ENCODE data around the gene SLC44A5. TPM values are rescaled to one million over a fixed set of nuclear protein-coding genes. Genes with fewer than 3 reads are reported as not detected.

The SLC44A5 gene
- total and polyA plus RNA-seq, 2 donors (not counting 1 experiment from before 2014, with no cell fraction given): 2.8 to 4.2 TPM

DNA sequence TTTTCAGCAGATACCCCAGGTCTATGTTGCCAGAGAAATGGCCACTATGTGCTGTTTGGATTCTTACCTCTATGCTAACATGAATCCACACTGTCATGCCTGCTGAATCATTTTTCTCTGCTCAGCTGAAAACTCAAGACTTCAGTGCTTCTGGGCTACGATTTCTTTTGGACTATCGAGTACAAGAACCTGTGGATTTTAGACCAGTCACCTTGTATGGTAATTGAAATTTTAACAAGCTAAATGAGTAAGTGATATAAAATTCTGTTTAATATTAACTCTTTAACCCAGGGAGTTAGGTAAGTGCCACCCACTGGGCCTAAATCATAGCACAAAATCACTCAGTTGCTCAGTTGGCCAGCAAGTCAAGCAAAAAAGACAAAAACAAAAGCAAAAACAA, 440.9 kb downstream of the SLC44A5 start:
- TF ChIP-seq EZH2 (IDR thresholded peaks at IDR 0.05; ENCODE audit: borderline replicate concordance, insufficient read depth, low read depth, low read length, poor library complexity, severe bottlenecking) (no peak), CTCF (IDR thresholded peaks at IDR 0.05) (no peak)
- no peaks in the 10 kb centered on the region for H4K20me1 ChIP-seq (ENCODE audit: control insufficient read depth, insufficient read depth, low read length, poor library complexity, severe bottlenecking)
- H3K4me2 ChIP-seq (replicated peaks; ENCODE audit: low read depth, low read length, poor library complexity, severe bottlenecking): no peak overlapping the region
- no peak for DNase-seq
- Mint-ChIP-seq H3K4me3 (no peak overlapping the region), H3K27me3 (no peaks in the 10 kb centered on the region), H3K9me3 (ENCODE audit: insufficient read depth) (no peaks in the 10 kb centered on the region), H3K4me1 (no peaks in the 10 kb centered on the region), H3K27ac (no peak overlapping the region)
- no peaks in the 10 kb centered on the region for H3K27me3 ChIP-seq (replicated peaks in 1 of 4; ENCODE audit: control extremely low read depth in 1 of 4, control insufficient read depth in 3 of 4, insufficient read depth in 4 of 4, low read length in 3 of 4)
- ChIA-PET CTCF (no interaction called here), POLR2A (no interaction called here)
- no peak overlapping the region for H2AFZ ChIP-seq (ENCODE audit: insufficient read depth, low read depth, low read length, poor library complexity, severe bottlenecking)
- no peaks in the 10 kb centered on the region for H3K4me1 ChIP-seq (ENCODE audit: control insufficient read depth in 2 of 2, insufficient read depth in 2 of 2, low read length in 2 of 2)
- ATAC-seq (ENCODE audit: low read depth): no peak
- no CpG with 5 or more reads among the region's 2 CpGs for WGBS (ENCODE audit: insufficient coverage)
- intact Hi-C loops (cut with micrococcal nuclease): no loop called here
- no peaks in the 10 kb centered on the region for H3K9me3 ChIP-seq (ENCODE audit: control extremely low read depth in 1 of 3, control insufficient read depth in 2 of 3, insufficient read depth in 1 of 3, low read length in 2 of 3)
- H3K36me3 ChIP-seq (replicated peaks in 1 of 2; ENCODE audit: control extremely low read depth in 1 of 2, control insufficient read depth in 1 of 2, extremely low read depth in 1 of 2, insufficient read depth in 2 of 2, low read length in 1 of 2): no peaks in the 10 kb centered on the region
- H3K9ac ChIP-seq (ENCODE audit: low read length): no peak overlapping the region
- H3K79me2 ChIP-seq (ENCODE audit: control insufficient read depth, insufficient read depth, low read length): no peaks in the 10 kb centered on the region
- H3K4me3 ChIP-seq (ENCODE audit: control extremely low read depth in 1 of 5, extremely low read depth in 1 of 5, insufficient read depth in 1 of 5, low read depth in 2 of 5, low read length in 4 of 5): no peak overlapping the region
- no peak overlapping the region for H3K27ac ChIP-seq (ENCODE audit: low read length in 2 of 2)

DNA sequence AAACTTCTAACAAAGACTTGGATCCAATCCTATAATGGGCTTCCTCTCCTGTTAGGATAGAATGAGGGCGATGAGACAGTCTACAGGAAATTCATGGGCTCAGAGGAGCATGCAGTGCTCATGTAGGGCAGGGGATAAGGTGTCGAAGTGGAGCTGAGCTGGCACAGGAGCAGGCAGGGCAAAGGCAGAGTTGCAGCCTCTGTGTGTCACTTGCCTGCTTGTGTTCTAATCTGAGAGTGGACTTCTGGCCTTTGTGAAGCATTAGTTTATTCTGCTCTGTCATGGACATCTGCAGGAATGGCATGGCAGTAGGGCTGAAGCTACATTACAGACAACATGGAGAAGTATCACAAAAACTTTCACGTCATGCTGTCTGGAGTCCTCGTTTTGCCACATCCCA, 444.1 kb downstream of the SLC44A5 start:
- no peak for ATAC-seq (ENCODE audit: low read depth)
- WGBS (ENCODE audit: insufficient coverage): 88% methylated on average over 2 of the region's 4 CpGs
- no peaks in the 10 kb centered on the region for H3K27me3 ChIP-seq (replicated peaks in 1 of 4; ENCODE audit: control extremely low read depth in 1 of 4, control insufficient read depth in 3 of 4, insufficient read depth in 4 of 4, low read length in 3 of 4)

More for the DNA sequence above, 444.1 kb downstream of the SLC44A5 start:
- Histone ChIP-seq H3K79me2 (ENCODE audit: control insufficient read depth, insufficient read depth, low read length) (no peaks in the 10 kb centered on the region), H3K4me2 (replicated peaks; ENCODE audit: low read depth, low read length, poor library complexity, severe bottlenecking) (no peak overlapping the region), H4K20me1 (ENCODE audit: control insufficient read depth, insufficient read depth, low read length, poor library complexity, severe bottlenecking) (no peaks in the 10 kb centered on the region), H3K9me3 (ENCODE audit: control extremely low read depth in 1 of 3, control insufficient read depth in 2 of 3, insufficient read depth in 1 of 3, low read length in 2 of 3) (no peaks in the 10 kb centered on the region), H3K9ac (ENCODE audit: low read length) (no peak overlapping the region), H3K4me3 (ENCODE audit: control extremely low read depth in 1 of 5, extremely low read depth in 1 of 5, insufficient read depth in 1 of 5, low read depth in 2 of 5, low read length in 4 of 5) (no peak overlapping the region), H2AFZ (ENCODE audit: insufficient read depth, low read depth, low read length, poor library complexity, severe bottlenecking) (no peak overlapping the region), H3K36me3 (replicated peaks in 1 of 2; ENCODE audit: control extremely low read depth in 1 of 2, control insufficient read depth in 1 of 2, extremely low read depth in 1 of 2, insufficient read depth in 2 of 2, low read length in 1 of 2) (no peaks in the 10 kb centered on the region), H3K4me1 (ENCODE audit: control insufficient read depth in 2 of 2, insufficient read depth in 2 of 2, low read length in 2 of 2) (no peaks in the 10 kb centered on the region), H3K27ac (ENCODE audit: low read length in 2 of 2) (no peak overlapping the region)
- intact Hi-C loops (cut with micrococcal nuclease): no loop called here
- no peaks in the 10 kb centered on the region for H3K4me1 Mint-ChIP-seq
- no peak overlapping the region for H3K4me3 Mint-ChIP-seq
- ChIA-PET POLR2A (no interaction called here), CTCF (no interaction called here)
- no peaks in the 10 kb centered on the region for H3K9me3 Mint-ChIP-seq (ENCODE audit: insufficient read depth)
- no peak overlapping the region for H3K27ac Mint-ChIP-seq
- TF ChIP-seq CTCF (IDR thresholded peaks at IDR 0.05): no peak
- TF ChIP-seq EZH2 (IDR thresholded peaks at IDR 0.05; ENCODE audit: borderline replicate concordance, insufficient read depth, low read depth, low read length, poor library complexity, severe bottlenecking): no peak
- H3K27me3 Mint-ChIP-seq: no peaks in the 10 kb centered on the region
- DNase-seq: no peak
